Stimulated activated CD8-positive, alpha-beta memory T cell treated with anti-CD3 and anti-CD28 coated beads, Interleukin-7, amount 100 ng/mL, for 1 hour (primary cell): ENCODE data around the gene ATP5ME.
"Not testable (repeated sequence)": the region's sequence is repeated elsewhere in the genome, so short reads cannot be mapped to it uniquely, and the experiment has no call there.

Source experiments
- DNase-seq, 2 donors: peaks; one replicate each; pipeline ENCODE4 v3.0.0-alpha.2; 2020; ENCODE audit warnings: low read depth in 2 of 2

ATP5ME gene, protein sequence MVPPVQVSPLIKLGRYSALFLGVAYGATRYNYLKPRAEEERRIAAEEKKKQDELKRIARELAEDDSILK

DNA sequence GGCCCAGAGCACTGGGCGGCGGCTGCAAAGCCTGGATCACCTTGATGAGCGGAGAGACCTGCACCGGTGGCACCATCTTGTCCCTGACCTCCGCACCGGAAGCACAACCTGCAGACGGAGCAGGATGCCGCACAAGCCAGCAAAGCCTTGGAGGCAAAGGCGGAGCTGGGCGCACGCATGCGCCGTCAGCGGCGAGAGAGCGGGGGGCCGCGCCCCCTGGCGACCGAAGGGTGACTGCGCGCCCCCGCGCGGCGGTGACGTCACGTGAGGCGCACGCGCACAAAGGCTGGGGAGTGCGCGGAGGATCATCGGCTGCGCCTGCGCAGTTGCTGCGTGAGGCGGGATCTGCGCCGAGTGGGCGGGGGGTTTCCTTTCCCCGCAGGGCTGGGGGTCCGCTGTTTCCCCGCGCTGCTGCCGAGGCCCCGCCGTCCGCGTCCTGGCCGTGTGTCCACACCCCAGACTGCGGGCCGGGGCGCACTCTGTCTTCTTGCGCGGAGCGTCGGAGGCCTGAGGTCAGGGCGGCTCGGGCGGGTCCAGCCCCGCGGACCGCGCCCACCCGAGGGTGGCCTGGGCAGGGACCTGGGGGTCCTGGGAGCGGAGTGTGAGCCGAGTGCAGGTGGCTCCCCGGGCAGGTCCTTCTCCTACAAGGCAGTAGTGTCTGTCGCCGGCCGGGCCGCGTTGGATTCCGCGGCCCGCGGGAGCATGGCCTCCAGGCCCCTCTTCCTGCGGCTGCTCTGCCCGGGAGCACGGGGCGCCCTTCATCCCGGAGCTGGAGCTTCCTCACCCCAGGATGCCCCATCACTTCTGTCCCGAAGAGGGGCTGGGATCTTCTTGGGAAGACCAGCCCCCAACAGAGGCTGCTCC lies at the start of gene ATP5ME, which contains the start of gene MYL5:
Gene ATP5ME (minus strand): TSS at position 105 of the 864 bp plus-strand sequence. CDS start 29 bp downstream, at position 76.
Gene MYL5 (plus strand): TSS at position 371 of the 864 bp plus-strand sequence. CDS start 3,485 bp downstream, outside the sequence.
- DNase-seq: peak; percentile 96 to 98

GRCh38 chr4:722851-723360 lies 48.8 kb upstream of the ATP5ME start:
- DNase-seq: no peak

GRCh38 chr4:722169-722725 lies 48.2 kb upstream of the ATP5ME start:
- DNase-seq: no peak

GRCh38 chr4:721261-722168 lies 47.4 kb upstream of the ATP5ME start:
- DNase-seq: no peak

- no peak for DNase-seq
Observed at GRCh38 chr4:720111-720860, 46.2 kb upstream of the ATP5ME start.

- no peak for DNase-seq
Observed at GRCh38 chr4:718460-718859, 44.4 kb upstream of the ATP5ME start.

- no peak for DNase-seq
Observed at GRCh38 chr4:717601-718320, 43.7 kb upstream of the ATP5ME start.

- DNase-seq: no peak
Observed at GRCh38 chr4:714087-714486, 40.0 kb upstream of the ATP5ME start.

GRCh38 chr4:712916-713632 lies 39.0 kb upstream of the ATP5ME start:
- no peak for DNase-seq

GRCh38 chr4:712093-712492 lies 38.0 kb upstream of the ATP5ME start:
- no peak for DNase-seq

GRCh38 chr4:710916-711315 lies 36.8 kb upstream of the ATP5ME start:
- no peak for DNase-seq

- DNase-seq: no peak
Observed at GRCh38 chr4:710116-710515, 36.0 kb upstream of the ATP5ME start.

DNA sequence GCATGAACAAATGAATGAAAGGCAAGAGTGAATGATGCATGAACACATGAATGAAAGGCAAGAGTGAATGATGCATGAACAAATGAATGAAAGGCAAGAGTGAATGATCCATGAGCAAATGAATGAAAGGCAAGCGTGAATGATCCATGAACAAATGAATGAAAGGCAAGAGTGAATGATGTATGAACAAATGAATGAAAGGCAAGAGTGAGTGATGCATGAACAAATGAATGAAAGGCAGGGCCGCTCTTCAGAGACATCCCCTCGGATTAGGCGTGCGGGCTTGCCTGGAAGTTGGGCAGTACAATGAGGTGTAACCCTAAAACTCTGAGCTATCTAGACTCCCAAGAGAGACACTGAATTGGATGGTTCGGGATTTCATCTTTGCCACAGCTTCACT lies 35.3 kb upstream of the ATP5ME start:
- no peak for DNase-seq

DNA sequence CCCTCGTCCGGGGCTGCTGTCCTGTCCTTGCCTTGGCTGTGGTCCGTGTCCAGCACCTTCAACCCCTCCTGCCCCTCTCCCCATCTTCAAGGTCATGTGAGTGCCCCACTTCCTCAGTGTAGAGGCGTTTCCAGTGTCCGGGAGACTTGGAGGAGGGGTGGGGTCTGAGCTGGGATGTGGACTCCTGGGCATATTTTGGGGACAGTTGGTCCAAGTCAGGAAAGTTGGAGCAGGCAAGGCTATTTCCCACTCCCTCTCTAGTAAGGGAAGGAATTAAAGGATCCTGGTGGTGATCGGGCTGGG lies 34.5 kb upstream of the ATP5ME start:
- DNase-seq: no peak

- no peak for DNase-seq
Observed at GRCh38 chr4:707929-708630, 34.0 kb upstream of the ATP5ME start.

DNA sequence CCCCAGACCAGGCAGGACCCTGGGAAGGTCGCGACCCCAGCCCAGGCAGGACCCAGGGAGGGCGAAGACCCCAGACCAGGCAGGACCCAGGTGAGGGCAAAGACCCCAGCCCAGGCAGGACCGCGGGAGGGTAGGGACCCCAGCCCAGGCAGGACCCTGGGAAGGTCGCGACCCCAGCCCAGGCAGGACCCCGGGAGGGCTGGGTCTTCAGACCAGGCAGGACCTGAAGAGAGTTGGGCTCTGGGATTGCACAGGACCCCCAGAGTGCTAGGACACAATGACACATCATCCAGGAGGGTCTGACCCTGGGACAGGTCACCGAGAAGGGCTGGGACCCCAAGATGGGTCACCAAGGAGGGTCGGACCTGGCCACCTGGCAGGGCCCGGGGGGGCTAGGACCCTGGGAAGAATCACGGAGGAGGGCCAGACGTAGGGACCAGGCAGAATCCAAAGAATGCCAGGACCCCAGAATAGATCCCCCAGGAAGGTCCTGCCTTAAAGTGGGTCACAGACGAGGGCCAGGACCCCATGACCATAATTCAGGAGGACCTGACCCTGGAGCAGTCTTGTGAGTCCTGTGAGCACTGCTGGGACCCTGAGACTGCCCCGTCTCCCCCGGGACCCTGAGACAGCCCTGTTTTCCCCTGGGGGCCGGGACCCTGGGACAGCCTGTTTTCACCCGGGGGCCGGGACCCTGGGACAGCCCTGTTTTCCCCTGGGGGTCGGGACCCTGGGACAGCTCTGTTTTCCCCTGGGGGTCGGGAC lies 32.9 kb upstream of the ATP5ME start:
- no peak for DNase-seq

DNA sequence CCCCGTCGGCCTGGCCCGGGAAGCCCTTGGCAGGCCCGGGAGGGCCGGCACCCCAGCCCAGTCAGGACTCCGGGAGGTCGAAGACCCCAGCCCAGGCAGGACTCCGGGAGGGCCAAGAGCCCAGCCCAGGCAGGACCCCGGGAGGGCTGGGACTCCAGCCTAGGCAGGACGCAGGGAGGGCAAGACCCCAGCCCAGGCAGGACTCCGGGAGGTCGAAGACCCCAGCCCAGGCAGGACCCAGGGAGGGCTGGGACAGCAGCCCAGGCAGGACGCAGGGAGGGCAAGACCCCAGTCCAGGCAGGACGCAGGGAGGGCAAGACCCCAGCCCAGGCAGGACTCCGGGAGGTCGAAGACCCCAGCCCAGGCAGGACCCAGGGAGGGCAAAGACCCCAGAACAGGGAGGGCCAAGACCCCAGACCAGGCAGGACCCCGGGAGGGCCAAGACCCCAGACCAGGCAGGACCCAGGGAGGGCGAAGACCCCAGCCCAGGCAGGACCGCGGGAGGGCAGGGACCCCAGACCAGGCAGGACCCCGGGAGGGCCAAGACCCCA lies 32.1 kb upstream of the ATP5ME start:
- DNase-seq: not testable (repeated sequence)
